Progenitor cell of endocrine pancreas (in vitro differentiated cells): ENCODE data around the gene ATXN10. TPM values are rescaled to one million over a fixed set of nuclear protein-coding genes. Genes with fewer than 3 reads are reported as not detected.

Experiments used
- DNase-seq: peaks from one replicate; pipeline ENCODE4 v3.0.0; 2021; ENCODE audit warnings: low spot score; ENCODE audit not compliant: unreplicated experiment
- H3K27ac Mint-ChIP-seq: 2 replicates; pipeline ENCODE4 v1.8.0; 2021; ENCODE audit warnings: mild to moderate bottlenecking, moderate library complexity, mixed read lengths
- H3K27me3 Mint-ChIP-seq: 2 replicates; pipeline ENCODE4 v1.8.0; 2021; ENCODE audit warnings: mixed read lengths
- H3K36me3 Mint-ChIP-seq: 2 replicates; pipeline ENCODE4 v1.8.0; 2022; ENCODE audit warnings: mixed read lengths; ENCODE audit not compliant: insufficient read depth
- H3K4me1 Mint-ChIP-seq: 2 replicates; pipeline ENCODE4 v1.8.0; 2021; ENCODE audit warnings: low read depth, mixed read lengths
- H3K4me3 Mint-ChIP-seq: 2 replicates; pipeline ENCODE4 v1.8.0; 2021; ENCODE audit warnings: low read depth, mild to moderate bottlenecking, moderate library complexity, mixed read lengths
- H3K9me3 Mint-ChIP-seq: 2 replicates; pipeline ENCODE4 v1.8.0; 2021; ENCODE audit warnings: low read depth, mixed read lengths
- total RNA-seq: library from RNA; stranded (reverse); gene quantifications from 2 replicates; pipeline ENCODE4 v1.2.1, GENCODE V29; 2021
- TF ChIP-seq, protein P1 (sequence below): fragments of 200-600 bp; sonication (generic); IDR thresholded peaks from one replicate; pipeline ENCODE4 v1.5.0; 2021; ENCODE audit warnings: antibody characterized with exemption, mild to moderate bottlenecking; ENCODE audit not compliant: unreplicated experiment

ATXN10 gene
- total RNA-seq, 1 donor from 2014 or later, result 177 TPM

DNA sequence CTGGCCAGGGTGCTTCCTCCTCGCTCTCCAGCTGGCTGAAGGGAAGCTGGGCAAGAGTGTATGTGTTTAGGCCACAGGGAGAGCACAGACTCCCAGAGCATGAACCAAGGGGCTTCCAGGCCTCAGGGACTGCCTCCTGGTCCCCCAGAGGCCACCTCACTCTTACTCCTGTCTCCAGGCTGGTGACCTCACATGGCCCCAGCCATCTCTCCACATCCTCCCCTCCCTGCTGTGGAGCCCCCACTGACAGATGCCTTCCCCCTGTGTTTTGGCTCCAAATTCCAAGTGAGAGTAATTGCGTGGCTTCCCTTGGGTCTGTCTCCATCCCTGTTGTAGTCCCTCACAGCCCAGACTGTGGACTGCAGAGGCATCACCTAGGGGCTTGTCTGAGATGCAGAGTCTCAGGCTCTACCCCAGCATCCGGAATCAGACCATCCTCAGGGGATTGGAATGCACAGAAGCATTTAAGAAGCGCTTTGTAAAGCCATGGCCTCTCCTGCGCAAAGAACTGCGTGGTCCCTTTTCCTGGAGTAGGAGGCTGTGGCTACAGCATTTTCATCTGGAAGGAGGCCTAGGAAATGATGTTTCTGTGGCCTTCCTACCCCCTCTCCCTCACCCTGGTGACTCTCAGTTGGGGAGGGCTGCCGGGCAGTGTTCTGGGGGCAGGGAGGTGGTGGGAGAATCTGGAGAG is 91.1 kb downstream of the ATXN10 start:
- peaks cover 14% of the 10 kb centered on the region for H3K36me3 Mint-ChIP-seq
- H3K4me1 Mint-ChIP-seq, result peaks cover 20% of the 10 kb centered on the region
- TF ChIP-seq, protein P1, sequence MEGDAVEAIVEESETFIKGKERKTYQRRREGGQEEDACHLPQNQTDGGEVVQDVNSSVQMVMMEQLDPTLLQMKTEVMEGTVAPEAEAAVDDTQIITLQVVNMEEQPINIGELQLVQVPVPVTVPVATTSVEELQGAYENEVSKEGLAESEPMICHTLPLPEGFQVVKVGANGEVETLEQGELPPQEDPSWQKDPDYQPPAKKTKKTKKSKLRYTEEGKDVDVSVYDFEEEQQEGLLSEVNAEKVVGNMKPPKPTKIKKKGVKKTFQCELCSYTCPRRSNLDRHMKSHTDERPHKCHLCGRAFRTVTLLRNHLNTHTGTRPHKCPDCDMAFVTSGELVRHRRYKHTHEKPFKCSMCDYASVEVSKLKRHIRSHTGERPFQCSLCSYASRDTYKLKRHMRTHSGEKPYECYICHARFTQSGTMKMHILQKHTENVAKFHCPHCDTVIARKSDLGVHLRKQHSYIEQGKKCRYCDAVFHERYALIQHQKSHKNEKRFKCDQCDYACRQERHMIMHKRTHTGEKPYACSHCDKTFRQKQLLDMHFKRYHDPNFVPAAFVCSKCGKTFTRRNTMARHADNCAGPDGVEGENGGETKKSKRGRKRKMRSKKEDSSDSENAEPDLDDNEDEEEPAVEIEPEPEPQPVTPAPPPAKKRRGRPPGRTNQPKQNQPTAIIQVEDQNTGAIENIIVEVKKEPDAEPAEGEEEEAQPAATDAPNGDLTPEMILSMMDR, result no peak
- no peak for DNase-seq
- H3K27ac Mint-ChIP-seq, result peak overlapping the region; percentile 73
- no peak overlapping the region for H3K4me3 Mint-ChIP-seq
- no peaks in the 10 kb centered on the region for H3K9me3 Mint-ChIP-seq
- no peaks in the 10 kb centered on the region for H3K27me3 Mint-ChIP-seq

DNA sequence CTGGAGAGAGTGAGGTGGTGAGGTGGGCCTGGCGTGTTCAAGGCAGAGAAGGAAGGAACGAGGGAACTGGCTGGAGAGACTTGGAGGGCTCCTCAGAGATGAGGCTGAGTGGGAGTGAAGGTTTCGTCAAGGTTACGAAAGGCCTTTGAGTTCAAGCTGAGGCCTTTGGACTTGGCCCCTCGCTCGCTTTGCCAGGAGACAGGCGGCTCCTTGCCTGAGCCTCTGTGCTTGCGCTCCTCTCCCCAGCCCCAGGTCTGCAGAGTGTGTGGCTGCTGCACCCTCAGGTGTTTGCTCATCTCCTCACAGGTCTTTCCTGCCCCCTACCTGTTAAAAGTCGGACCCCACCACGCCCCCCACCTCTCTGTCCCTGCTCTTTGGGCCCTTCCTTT is 91.6 kb downstream of the ATXN10 start:
- H3K27me3 Mint-ChIP-seq, result no peaks in the 10 kb centered on the region
- TF ChIP-seq, protein P1, result no peak
- DNase-seq, result no peak
- peaks cover 20% of the 10 kb centered on the region for H3K4me1 Mint-ChIP-seq
- peaks cover 14% of the 10 kb centered on the region for H3K36me3 Mint-ChIP-seq
- H3K27ac Mint-ChIP-seq, result no peak overlapping the region
- no peak overlapping the region for H3K4me3 Mint-ChIP-seq
- H3K9me3 Mint-ChIP-seq, result no peaks in the 10 kb centered on the region

DNA sequence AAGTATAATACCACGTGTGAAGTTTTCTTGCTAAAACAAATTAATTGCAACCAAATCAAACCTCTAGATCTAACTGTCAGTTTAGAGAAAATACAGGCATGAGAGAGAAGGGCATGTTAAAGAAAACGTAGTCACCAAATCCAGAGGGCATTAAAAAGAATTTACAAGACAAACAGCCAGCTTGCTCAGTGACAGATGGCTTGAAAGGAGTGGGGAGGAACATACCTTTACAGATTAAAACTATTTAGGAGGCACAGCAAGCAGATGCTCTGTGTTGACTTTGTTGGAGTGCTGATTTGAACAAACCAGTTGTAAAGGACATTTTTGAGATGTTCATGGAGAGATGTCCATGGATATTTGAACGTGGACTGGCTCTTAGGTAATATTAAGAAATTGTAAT is 96.9 kb downstream of the ATXN10 start:
- peaks cover 7% of the 10 kb centered on the region for H3K4me1 Mint-ChIP-seq

DNA sequence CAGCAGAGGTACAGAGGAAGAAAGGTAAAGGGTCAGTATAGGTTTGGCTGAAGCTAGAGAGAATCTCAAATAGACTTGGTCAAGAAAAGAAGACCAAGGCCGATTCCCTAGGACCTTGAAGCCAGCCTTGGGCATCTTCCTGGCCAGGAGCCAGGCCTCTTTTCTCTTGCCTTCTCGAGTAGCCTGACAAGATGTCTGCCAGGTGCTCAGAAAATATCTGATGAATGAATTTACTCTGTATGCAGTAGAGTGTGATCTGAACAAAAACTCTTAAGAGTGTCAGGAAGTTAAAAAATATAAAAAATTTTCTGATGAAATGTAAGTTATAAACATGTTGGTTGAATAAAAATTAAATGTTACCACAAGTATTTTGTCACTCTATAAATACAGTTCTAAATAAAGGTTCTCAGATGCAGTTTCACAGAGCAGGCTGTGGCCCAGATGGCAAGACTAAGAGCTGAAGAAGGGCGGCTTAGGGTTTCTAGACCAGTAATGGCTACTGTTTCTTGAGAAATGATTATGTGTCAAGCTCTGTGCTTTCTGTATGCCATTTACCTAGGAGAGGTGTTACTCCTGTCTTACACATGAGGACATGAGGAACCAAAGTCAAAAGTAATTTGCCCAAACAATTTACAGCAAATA is 98.1 kb downstream of the ATXN10 start:
- no peaks in the 10 kb centered on the region for H3K9me3 Mint-ChIP-seq
- TF ChIP-seq, protein P1, result no peak
- H3K27ac Mint-ChIP-seq, result no peak overlapping the region
- no peak overlapping the region for H3K4me3 Mint-ChIP-seq
- peaks cover 2% of the 10 kb centered on the region for H3K4me1 Mint-ChIP-seq
- peaks cover 25% of the 10 kb centered on the region for H3K36me3 Mint-ChIP-seq
- no peak for DNase-seq
- no peaks in the 10 kb centered on the region for H3K27me3 Mint-ChIP-seq

More for the DNA sequence above, 96.9 kb downstream of the ATXN10 start:
- no peak overlapping the region for H3K4me3 Mint-ChIP-seq
- no peak for DNase-seq
- TF ChIP-seq, protein P1, result no peak
- no peaks in the 10 kb centered on the region for H3K9me3 Mint-ChIP-seq
- no peaks in the 10 kb centered on the region for H3K27me3 Mint-ChIP-seq
- H3K27ac Mint-ChIP-seq, result no peak overlapping the region
- peaks cover 28% of the 10 kb centered on the region for H3K36me3 Mint-ChIP-seq

DNA sequence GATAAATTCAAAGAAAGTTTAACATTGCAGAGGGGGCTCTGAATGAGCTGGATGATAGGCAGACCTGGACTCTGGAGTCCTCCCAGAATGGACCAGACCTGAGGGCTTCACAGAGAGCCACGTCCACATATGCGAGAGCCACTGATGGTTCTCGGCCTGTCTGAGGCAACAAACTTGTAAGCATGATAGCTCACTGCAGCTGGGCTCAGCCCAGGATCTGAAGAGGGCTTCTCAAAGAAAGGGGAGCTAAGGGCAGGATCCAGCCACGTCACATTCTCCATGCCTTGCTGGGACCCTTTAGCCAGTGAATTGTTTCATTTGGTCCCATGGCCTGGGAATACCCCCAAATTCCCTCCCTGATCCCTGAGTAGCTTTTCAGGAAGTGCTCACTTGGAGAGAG is 98.9 kb downstream of the ATXN10 start:
- Mint-ChIP-seq H3K9me3 (no peaks in the 10 kb centered on the region), H3K4me1 (peaks cover 2% of the 10 kb centered on the region), H3K36me3 (peaks cover 21% of the 10 kb centered on the region), H3K27me3 (no peaks in the 10 kb centered on the region), H3K4me3 (no peak overlapping the region), H3K27ac (no peak overlapping the region)
- TF ChIP-seq, protein P1, result no peak
- no peak for DNase-seq
